Activated CD8-positive, alpha-beta memory T cell treated with anti-CD3 and anti-CD28 coated beads for 48 hours (primary cell): ENCODE measurements around the gene APOA1.

ENCODE experiments used
- DNase-seq, 3 experiments: peaks; one replicate each; pipeline ENCODE4 v3.0.0-alpha.2; 2020; ENCODE audit warnings: low read depth in 2 of 3, low spot score in 2 of 3

Gene APOA1

DNA sequence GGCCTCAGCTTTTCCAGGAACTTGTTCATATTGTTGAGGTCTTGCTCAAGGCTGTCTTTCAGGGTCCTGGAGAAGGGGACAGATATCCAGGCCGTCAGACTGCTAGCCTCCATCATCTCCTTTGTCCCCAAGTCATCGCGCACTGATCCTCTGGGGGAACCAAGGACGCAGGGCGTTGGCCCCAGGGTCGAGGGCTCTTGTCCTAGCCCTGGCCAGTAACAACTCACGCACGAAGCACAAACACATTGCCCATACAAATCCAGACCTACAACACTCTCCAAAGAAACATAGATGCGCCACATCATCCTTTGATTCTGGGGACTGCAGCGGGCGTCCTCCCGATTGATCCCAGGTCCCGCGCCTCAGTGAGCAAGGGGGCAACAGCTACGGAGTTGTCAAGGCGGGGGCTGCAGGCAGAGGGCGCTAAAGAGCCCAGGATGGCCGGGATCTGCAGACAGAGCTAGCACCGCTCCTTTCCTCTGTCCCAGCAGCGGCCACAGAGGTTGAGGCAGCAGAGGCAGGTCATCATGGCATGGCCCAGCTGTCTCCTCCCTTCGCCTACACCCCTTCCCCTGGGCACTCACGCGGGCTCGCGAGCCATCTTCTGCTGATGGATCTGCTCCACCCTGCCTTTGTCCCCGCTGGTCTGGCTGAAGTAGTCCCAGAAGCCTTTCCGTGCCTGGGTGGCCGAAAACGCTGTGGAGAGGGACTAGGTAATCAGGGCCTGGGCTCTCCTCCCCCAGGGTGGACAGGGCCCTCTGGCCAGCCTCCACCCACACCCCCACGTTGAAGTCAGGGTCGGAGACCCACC is 46.2 kb downstream of the APOA1 start:
- DNase-seq = peak; percentile 52 to 79 (median 76)

DNA sequence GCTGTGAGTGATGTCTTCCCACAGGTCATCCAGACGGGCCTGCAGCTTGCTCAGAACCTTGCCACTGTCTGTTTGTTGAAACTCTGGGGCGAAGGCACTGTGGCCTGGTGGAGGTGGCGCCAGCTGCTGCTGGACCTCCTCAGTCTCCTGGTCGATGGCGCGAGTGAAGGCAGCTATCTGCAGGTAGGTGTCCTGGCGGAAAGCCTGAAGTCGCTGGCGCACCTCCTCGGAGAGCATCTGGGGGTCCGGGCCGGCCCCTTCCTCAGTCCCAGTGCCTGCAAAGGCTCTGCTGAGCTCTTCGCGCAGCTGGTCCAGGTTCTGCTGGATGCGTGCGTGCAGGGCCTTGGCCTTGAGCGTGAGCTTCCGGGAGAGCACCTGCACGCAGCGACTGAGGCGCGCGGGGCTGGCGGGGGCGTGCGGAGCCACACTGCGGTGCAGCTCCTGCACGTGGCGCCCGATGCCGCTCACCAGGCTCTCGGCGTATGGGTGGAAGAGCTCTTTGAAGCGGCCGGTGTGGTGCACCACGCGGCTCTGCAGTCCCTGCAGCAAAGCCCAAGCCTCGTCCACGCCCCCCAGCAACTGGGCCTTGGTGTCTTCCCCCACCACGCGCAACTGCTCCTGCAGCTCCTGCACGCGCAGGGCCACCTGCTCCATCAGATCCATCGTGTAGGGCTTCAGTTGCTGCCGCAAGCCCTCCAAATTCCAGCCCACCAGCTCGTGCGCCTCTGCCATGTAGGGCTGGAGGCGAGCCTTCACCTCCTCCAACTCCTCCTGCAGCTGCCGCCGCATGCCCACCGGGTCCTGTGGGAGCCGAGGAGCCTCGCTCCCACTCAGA is 47.0 kb downstream of the APOA1 start:
- DNase-seq = no peak

DNA sequence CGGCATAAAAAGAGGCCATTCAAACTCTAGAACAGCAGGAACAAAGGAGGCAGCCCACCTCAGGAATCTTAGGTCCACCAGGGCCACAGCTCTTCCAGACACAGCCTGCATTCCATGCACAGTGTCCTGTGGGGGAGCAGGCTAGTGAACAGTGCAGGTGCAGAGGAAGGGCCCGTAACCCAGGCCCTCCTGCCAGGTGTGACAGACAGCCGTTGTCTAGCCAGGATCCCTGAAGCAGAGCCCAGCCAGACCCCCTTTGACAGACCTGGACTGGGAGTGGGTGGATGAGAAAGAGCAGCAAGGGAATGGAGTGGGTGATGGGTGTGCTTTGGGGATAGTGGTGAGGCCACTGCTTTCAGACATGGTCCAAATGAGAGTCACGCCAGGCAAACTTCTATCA is 48.4 kb downstream of the APOA1 start:
- no peak for DNase-seq

- DNase-seq = no peak
These were observed 48.9 kb downstream of the APOA1 start for GRCh38 chr11:116788534-116788933.

DNA sequence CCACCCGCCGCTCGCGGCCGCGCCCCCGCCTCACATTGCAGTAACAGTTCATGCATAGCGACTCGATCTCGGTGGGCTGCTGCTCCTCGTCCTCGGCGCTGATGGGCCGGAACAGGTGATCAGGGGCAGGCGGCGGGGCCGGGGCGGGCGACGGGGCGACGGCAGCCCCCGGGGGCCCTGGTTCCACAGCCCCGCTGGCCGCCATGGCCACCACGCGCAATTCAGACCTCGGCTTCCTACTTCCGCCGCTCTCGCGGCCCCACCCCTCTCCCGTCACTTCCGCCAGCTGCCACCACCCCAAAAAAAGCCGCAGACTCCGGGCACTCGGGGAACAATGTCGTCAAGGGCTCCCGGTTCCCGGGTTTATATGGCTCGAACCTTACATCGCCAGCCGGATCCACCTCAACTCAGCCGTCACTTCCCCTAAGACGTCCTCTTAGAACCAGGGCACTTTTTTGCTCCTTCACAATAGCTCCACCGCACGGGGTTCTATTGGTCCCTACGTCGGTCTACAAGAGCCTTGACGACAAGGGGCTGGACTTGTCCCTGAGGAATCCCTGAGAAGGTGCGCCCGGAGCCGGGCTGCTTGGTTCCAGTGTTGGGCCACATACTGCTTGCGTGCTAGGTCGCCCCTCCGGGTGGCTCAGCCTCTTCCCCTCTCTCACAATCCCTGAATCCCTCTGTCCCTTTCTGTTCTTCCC is 49.5 kb downstream of the APOA1 start, which contains the start of gene ZPR1:
Gene ZPR1 (minus strand): TSS at position 238 of the 701 bp plus-strand sequence. CDS start 33 bp downstream, at position 205.
- DNase-seq = peak; percentile 62 to 70 (median 63)

DNA sequence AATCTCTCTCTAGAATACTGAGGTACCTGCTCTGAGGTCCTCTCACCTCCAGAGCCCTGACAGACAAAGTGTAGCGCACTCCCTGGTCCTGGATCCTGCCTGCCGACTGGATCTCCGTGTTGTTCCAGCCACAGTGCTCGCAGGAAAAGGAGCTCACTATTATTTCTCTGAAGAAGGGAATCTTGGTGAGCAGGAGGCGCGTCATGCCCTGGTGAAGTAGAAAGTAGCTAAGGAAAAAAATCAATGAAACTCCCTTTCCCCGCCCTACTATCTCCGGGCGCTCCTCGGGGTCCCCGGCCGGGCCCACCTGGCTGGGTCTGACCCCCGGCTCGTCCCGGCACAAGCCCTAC is 50.0 kb downstream of the APOA1 start:
- DNase-seq = no peak

DNA sequence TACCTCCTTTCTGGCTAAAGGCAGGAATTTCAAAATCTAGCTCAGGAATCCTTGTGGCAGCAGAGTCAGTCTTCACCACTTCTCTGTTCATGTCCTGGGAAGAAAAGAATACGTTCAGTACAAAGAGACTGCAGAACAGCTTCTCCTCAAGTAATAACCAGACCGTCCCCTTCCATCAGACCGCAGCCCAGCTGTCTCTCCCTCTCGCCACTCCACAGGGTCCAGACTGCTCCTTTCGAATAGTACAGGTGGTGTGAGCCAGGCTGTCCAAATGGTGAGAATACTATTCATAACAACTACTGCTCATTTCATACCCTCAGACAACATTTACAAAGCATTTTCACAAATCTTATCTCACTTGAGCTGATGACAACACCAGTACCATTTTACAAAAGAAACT is 50.5 kb downstream of the APOA1 start:
- DNase-seq = no peak

DNA sequence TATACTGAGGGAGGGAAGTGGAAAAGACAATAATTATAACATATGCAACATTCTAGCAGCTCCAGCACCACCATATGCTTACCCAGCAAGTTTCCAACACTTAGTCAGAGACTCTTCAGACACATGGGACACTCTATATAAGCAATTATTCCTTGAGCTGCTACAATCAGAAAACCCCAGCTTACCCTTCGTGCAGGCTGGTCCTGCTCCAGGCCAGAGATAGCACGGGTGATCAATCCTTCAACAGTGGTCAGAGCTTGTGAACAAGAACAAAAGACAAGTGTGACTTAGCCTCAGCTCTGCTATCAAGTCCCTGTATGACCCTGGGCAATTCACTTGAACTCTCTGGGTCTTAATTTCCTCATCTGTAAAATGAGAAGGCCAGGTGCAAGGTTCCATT is 51.1 kb downstream of the APOA1 start:
- no peak for DNase-seq
